GM23248 (cell line): ENCODE data around the gene HOXA9. TPM values are rescaled to one million over a fixed set of nuclear protein-coding genes. Genes with fewer than 3 reads are reported as not detected.

Experiments used
- DNase-seq: peaks from one replicate; pipeline ENCODE4 v3.0.0-alpha.2; 2015
- H2AFZ ChIP-seq: fragments of 200-600 bp; sonication (generic); 2 replicates; pipeline ENCODE4 v1.6.1; 2016; ENCODE audit warnings: antibody characterized with exemption
- H3F3A ChIP-seq: fragments of 200-600 bp; sonication (generic); 2 replicates; pipeline ENCODE4 v1.6.1; 2016; ENCODE audit warnings: mild to moderate bottlenecking, antibody characterized with exemption, mixed run types; ENCODE audit not compliant: insufficient read depth
- H3K27ac ChIP-seq: fragments of 200-600 bp; sonication (generic); 2 replicates; pipeline ENCODE4 v1.5.1; 2016; ENCODE audit warnings: mild to moderate bottlenecking
- H3K27me3 ChIP-seq: fragments of 200-600 bp; sonication (generic); replicated peaks from 2 replicates; pipeline ENCODE4 v1.6.1; 2016; ENCODE audit warnings: mild to moderate bottlenecking; ENCODE audit not compliant: insufficient read depth
- H3K36me3 ChIP-seq: fragments of 200-600 bp; sonication (generic); 2 replicates; pipeline ENCODE4 v1.6.1; 2016; ENCODE audit warnings: low read depth, mild to moderate bottlenecking
- H3K4me1 ChIP-seq: fragments of 200-600 bp; sonication (generic); 2 replicates; pipeline ENCODE4 v1.6.1; 2016; ENCODE audit warnings: mild to moderate bottlenecking; ENCODE audit not compliant: insufficient read depth
- H3K4me2 ChIP-seq: fragments of 200-600 bp; sonication (generic); one replicate; pipeline ENCODE4 v1.6.1; 2016; ENCODE audit warnings: mild to moderate bottlenecking; ENCODE audit not compliant: unreplicated experiment
- H3K4me3 ChIP-seq: fragments of 200-600 bp; sonication (generic); 2 replicates; pipeline ENCODE4 v1.5.1; 2016; ENCODE audit warnings: mild to moderate bottlenecking
- H3K79me2 ChIP-seq: fragments of 200-600 bp; sonication (generic); 2 replicates; pipeline ENCODE4 v1.6.1; 2016; ENCODE audit warnings: mild to moderate bottlenecking; ENCODE audit not compliant: insufficient read depth
- H3K9ac ChIP-seq: fragments of 200-600 bp; sonication (generic); 2 replicates; pipeline ENCODE4 v1.6.1; 2016; ENCODE audit warnings: mild to moderate bottlenecking
- H3K9me2 ChIP-seq: fragments of 200-600 bp; sonication (generic); 2 replicates; pipeline ENCODE4 v1.6.1; 2016; ENCODE audit warnings: mixed run types, mild to moderate bottlenecking, moderate library complexity; ENCODE audit not compliant: insufficient read depth
- H3K9me3 ChIP-seq: fragments of 200-600 bp; sonication (generic); one replicate; pipeline ENCODE4 v1.6.1; 2017; ENCODE audit warnings: low read depth
- H4K20me1 ChIP-seq: fragments of 200-600 bp; sonication (generic); 2 replicates; pipeline ENCODE4 v1.6.0; 2016; ENCODE audit not compliant: insufficient read depth
- EZH2 ChIP-seq: fragments of 200-600 bp; sonication (generic); IDR thresholded peaks from 2 replicates; pipeline ENCODE4 v1.6.1; 2018; ENCODE audit warnings: antibody characterized with exemption, mild to moderate bottlenecking; ENCODE audit not compliant: insufficient read depth, poor library complexity, severe bottlenecking
- EZH2phosphoT487 ChIP-seq: fragments of 200-600 bp; sonication (generic); IDR thresholded peaks from 2 replicates; pipeline ENCODE4 v1.6.1; 2018; ENCODE audit warnings: antibody characterized with exemption, moderate library complexity, mild to moderate bottlenecking, low read depth; ENCODE audit not compliant: insufficient read depth
- WGBS, 2 experiments: methylation state at CpG; one replicate each; pipeline ENCODE4 v1.1.6; 2015 to 2017; ENCODE audit warnings: low lambda C conversion rate in 2 of 2, low coverage in 1 of 2; ENCODE audit errors: missing lambda C conversion rate in 2 of 2; 5-methylcytosine and 5-hydroxymethylcytosine counted together
- in situ Hi-C: fragments of 300-500 bp; cut with MboI; formaldehyde crosslinking; loops from 2 replicates; pipeline ENCODE4 v1.15.0; 2020
- polyA plus RNA-seq: library from polyadenylated mRNA; unstranded; fragments of >200 nt; fragmentation: Nextera tagmentation; extraction: Ambion mirVana; gene quantifications from 2 replicates; pipeline ENCODE4 v1.2.1, GENCODE V29; 2016
- total RNA-seq: library from RNA; depleted of rRNA; stranded (reverse); fragments of >200 nt; shearing (Covaris generic); gene quantifications from 2 replicates; pipeline ENCODE4 v1.2.3, GENCODE V29; 2014

The HOXA9 gene
- total and polyA plus RNA-seq, 2 experiments from 2014 or later = 28.3 to 43.7 TPM

- 1 to 3% methylated on average over 24 to 46 of the region's 46 CpGs for WGBS, 2 experiments
- peaks cover 11% of the 10 kb centered on the region for H3F3A ChIP-seq
- peaks cover 4% of the 10 kb centered on the region; the same call in 1 of the 2 replicates for H3K36me3 ChIP-seq
- peak; percentile 79 for DNase-seq
- H3K9me3 ChIP-seq = no peaks in the 10 kb centered on the region
- peak overlapping the region; percentile 99 for H3K27ac ChIP-seq
- no peak for TF ChIP-seq EZH2
- no peak; the same call in 1 of the 2 replicates for TF ChIP-seq EZH2phosphoT487
- H2AFZ ChIP-seq = no peak overlapping the region
- peaks cover 100% of the 10 kb centered on the region for H3K79me2 ChIP-seq
- no peaks in the 10 kb centered on the region for H4K20me1 ChIP-seq
- peak overlapping the region; percentile 83 for H3K4me3 ChIP-seq
- in situ Hi-C loops = loop anchor here (10.0 kb wide), 2 partner anchors 975 to 1315 kb away; no protein-coding TSS in a partner anchor
- peaks cover 10% of the 10 kb centered on the region for H3K4me1 ChIP-seq
- no peaks in the 10 kb centered on the region for H3K27me3 ChIP-seq
- H3K9ac ChIP-seq = peak overlapping the region; percentile 98
- no peaks in the 10 kb centered on the region for H3K9me2 ChIP-seq
- H3K4me2 ChIP-seq = peak overlapping the region; percentile 100
Observed at GRCh38 chr7:27169658-27170425, 4.5 kb upstream of the HOXA9 start.

GRCh38 chr7:27168265-27168947 lies 3.1 kb upstream of the HOXA9 start:
- Histone ChIP-seq H3K79me2 (peaks cover 100% of the 10 kb centered on the region), H2AFZ (peak overlapping the region; percentile 41; the same call in 1 of the 2 replicates), H3F3A (peaks cover 11% of the 10 kb centered on the region), H3K36me3 (peaks cover 5% of the 10 kb centered on the region; the same call in 1 of the 2 replicates), H3K9me3 (no peaks in the 10 kb centered on the region), H3K27ac (peak overlapping the region; percentile 99), H3K4me1 (peaks cover 7% of the 10 kb centered on the region), H3K9me2 (no peaks in the 10 kb centered on the region), H3K4me2 (peak overlapping the region; percentile 100), H3K4me3 (peak overlapping the region; percentile 83), H4K20me1 (no peaks in the 10 kb centered on the region), H3K27me3 (no peaks in the 10 kb centered on the region), H3K9ac (peak overlapping the region; percentile 98)
- in situ Hi-C loops = loop anchor here (10.0 kb wide), 1 partner anchor 974 kb away; no protein-coding TSS in a partner anchor
- DNase-seq = peak; percentile 79
- WGBS, 2 experiments = 2 to 3% methylated on average over 25 of the region's 25 CpGs
- TF ChIP-seq EZH2phosphoT487 (no peak), EZH2 (no peak)

GRCh38 chr7:27167916-27168264 lies 2.6 kb upstream of the HOXA9 start:
- Histone ChIP-seq H3F3A (peaks cover 12% of the 10 kb centered on the region), H3K4me2 (peak overlapping the region; percentile 100), H3K9ac (peak overlapping the region; percentile 98), H3K9me3 (no peaks in the 10 kb centered on the region), H3K79me2 (peaks cover 100% of the 10 kb centered on the region), H3K27ac (peak overlapping the region; percentile 99), H3K4me3 (peak overlapping the region; percentile 83), H3K4me1 (peaks cover 7% of the 10 kb centered on the region), H4K20me1 (no peaks in the 10 kb centered on the region), H3K9me2 (no peaks in the 10 kb centered on the region), H3K36me3 (peaks cover 10% of the 10 kb centered on the region; the same call in 1 of the 2 replicates), H2AFZ (0 out of 2 replicates have a peak overlapping the region, but pooled peaks have one; percentile 41), H3K27me3 (no peaks in the 10 kb centered on the region)
- WGBS, 2 experiments = 0 to 3% methylated on average over 4 of the region's 4 CpGs
- in situ Hi-C loops = loop anchor here (10.0 kb wide), 1 partner anchor 973 kb away; no protein-coding TSS in a partner anchor
- TF ChIP-seq EZH2phosphoT487 (no peak), EZH2 (no peak)
- peak; percentile 81 for DNase-seq
